Stimulated activated CD4-positive, alpha-beta T cell treated with anti-CD3 and anti-CD28 coated beads, Interleukin-4, amount 100 ng/mL, for 1 hour (primary cell): ENCODE measurements around the gene CER1.
A peak's percentile ranks its signal among the peaks of the same experiment; 100 is the strongest.
"Not testable (repeated sequence)": the region's sequence is repeated elsewhere in the genome, so short reads cannot be mapped to it uniquely, and the experiment has no call there.

Experiments used
- DNase-seq: peaks from one replicate; pipeline ENCODE4 v3.0.0-alpha.2; 2020

The CER1 gene

GRCh38 chr9:14713187-14713767 lies 9.3 kb downstream of the CER1 start:
- no peak for DNase-seq

DNA sequence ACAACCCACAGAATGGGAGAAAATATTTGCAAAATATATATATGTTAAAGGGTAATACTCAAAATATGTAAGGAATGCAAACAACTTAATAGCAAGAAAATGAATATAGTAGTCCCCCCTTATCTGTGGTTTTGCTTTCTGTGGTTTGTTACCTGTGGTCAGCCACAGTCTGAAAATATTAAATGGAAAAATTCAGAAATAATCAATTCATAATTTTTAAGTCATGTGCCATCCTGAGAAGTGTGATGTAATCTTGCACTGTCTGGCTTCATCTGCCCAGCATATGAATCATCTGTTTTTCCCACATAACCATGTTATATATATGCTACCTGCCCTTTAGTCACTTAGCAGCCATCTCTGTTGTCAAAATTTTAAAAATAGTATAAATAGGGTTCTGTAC lies 11.7 kb downstream of the CER1 start:
- no peak for DNase-seq

DNA sequence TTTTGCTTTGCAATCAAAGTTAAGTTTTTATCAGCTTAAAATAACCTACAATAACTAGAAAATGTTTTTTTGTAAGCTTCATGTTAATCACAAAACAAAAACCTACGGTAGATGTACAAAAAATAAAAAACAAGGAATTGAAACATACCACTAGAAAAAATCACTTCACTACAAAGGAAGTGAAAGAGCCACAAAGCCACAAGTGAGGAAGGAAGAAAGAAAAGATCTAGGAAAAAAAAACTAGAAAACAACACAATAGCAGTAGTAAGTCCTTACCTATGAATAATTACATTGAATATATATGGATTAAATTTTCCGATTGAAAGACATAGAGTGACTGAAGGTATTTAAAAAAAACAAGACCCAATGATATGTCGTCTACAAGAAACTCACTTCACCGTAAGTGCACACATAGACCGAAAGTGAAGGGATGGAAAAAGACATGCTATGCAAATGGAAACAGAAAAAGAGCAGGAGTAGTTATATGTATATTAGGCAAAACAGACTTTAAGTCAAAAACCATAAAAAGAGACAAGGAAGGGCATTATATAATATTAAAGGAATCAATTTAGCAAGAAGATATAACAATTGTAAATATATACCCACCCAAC lies 15.9 kb downstream of the CER1 start:
- no peak for DNase-seq

DNA sequence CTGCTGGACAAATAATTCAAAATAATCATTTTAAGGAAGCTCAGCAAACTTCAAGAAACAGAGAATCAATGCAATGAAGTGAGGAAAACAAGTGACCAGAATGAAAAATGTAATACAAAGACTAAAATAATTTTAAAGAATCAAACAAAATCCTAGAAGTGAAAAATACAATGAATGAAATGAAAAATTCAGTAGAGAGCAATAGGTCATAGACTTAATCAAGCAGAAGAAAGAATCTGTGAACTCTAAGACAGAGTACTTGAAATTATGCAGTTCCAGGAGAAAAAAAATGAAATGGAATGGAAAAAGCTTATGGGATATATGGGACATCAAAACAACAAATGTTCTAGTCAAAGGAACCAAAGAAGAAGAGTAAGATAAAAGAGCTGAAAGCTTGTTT lies 17.5 kb downstream of the CER1 start:
- no peak for DNase-seq

GRCh38 chr9:14704281-14704680 lies 18.3 kb downstream of the CER1 start:
- no peak for DNase-seq

- no peak for DNase-seq
Measured at GRCh38 chr9:14702200-14702720, 20.3 kb downstream of the CER1 start.

- DNase-seq: peak; percentile 60
Measured at GRCh38 chr9:14693251-14693861, 29.2 kb downstream of the CER1 start, which contains the start of gene ZDHHC21. Gene ZDHHC21, minus strand, starts transcription at chr9:14693432. Its CDS starts 19,092 bp downstream, at chr9:14674340.

GRCh38 chr9:14692470-14693250 lies 29.9 kb downstream of the CER1 start:
- DNase-seq: no peak

- no peak for DNase-seq
Measured at GRCh38 chr9:14690948-14691730, 31.4 kb downstream of the CER1 start.

DNA sequence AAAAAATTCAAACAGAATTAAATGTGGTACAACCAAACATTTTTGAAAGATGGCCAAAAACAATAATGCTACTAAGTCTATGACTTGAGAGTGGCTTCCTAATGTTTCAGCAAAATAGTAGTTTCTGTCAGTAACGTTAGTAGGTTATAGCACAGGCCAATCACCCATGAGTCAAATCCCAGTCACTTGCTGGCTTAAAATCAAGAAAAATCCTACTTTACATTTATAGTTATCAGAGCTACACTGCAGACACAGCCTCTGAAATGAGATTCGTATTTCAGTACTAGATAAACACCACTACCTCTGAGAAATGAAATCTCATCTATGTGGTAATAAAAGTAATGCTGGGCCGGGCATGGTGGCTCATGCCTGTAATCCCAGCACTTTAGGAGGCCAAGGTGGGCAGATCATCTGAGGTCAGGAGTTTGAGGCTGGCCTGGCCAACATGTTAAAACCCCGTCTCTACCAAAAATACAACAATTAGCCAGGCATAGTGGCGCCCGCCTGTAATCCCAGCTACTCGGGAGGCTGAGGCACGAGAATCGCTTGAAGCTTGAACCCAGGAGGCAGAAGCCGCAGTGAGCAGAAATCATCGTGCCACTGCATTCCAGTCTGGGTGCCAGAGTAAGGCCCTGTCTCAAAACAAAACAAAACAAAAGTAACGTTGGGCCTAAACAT lies 35.4 kb downstream of the CER1 start:
- DNase-seq: no peak

DNA sequence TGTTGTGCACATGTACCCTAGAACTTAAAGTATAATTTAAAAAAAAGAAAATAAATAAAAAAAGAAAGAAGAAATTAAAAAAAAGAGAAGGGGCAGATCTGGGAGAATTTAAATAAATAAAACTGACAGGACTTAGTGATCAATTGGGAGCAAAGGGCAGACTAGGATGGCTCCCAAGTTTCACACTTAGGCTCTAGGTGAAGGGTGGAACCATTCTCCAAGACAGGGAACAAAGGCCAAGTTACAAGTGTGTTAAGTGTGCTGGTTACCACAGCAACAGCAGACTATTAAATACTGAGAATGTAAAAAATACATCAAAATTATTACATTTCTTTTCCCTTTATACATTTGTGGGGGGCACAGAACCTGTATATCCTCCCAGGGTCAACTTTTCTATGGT lies 36.4 kb downstream of the CER1 start:
- DNase-seq: no peak

- DNase-seq: not testable (repeated sequence)
Measured at GRCh38 chr9:14682616-14683015, 39.9 kb downstream of the CER1 start.

- no peak for DNase-seq
Measured at GRCh38 chr9:14678776-14679175, 43.8 kb downstream of the CER1 start.

DNA sequence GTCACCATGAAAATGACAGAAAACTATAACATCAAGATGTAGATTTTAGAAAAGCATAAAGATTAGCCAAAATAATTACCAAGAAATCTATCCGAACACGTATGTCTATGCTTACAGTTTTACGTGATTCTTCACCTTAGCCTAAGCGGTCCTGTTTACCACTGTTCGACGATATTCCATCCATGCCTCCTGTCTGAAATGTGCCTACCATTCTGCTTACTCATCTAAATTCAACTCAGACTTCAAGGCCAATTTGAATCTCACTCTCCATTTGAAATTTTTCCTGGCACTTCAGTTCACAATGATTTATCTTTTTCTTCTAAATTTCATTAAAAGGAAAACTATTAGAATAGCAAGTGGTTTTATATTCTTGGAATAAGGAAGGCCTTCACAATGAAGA lies 44.7 kb downstream of the CER1 start:
- no peak for DNase-seq

DNA sequence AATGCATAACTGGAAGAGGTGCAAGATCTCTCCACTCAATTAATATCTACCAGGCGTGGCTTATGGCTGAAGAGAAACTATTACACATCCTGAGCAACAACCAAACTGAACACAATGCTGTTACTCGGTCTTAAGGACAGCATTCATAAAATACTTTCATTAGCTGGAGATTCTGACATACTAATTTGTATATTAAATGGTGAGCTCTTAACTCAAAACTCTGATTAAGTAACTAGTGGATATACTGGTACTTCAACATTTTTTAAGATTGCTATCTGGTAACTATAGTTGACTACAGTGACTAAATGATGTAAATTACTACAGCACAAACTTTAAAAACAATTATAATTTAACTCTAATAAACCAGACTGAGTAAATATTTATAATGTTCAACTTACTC lies 45.1 kb downstream of the CER1 start:
- no peak for DNase-seq

DNA sequence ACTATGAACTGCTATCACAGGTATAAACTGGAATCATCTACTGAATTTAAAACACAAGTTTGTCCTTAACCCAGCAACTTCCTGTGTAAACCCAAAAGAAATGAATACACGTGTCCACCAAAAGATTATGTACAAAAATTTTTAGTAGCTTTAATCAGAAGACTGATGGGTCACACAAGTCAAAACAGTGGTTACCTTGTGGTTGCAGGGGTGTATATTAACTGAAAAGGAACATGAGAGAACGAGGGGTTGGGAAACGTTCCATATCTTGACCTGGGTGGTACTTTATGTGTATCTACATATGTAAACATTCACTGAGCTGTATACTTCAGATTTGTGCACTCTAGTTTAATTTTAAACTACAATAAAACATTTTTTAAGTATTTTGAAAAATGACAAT lies 47.9 kb downstream of the CER1 start:
- DNase-seq: no peak

DNA sequence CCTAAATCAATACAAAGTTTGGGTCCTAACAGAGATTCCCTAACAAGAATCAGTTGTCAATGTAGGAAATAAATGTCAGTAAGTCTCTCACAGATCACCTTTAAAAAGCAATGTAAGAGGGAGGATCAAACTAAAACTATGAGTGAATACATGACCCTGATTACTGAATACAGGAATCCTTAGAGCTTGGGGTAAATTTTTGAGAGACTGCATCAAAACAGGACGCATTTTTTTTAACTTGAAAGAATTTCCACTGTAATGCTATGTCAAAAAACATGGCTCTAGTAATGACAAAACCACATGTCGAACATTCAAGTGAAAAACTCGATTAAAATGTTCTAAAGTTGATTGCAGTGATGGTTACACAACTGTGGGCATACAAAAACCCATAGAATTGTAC lies 51.2 kb downstream of the CER1 start:
- no peak for DNase-seq

DNA sequence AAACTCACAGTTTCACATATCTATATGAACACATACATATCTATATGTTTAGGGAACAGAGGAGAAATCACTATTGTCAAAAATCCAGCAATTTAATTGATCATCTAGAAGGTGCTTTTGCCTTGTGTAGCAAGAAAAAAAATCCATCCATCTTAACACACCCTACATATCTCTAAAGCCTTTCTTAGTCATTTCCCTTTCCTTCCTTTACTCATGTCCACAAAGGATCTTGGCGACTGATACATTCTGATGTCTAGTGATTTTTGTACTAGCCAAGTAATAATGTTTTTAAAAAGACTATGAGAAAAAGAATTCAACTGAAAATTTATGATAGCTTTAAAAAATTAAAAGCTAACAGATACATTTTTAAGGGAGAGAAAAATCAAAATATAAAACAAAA lies 51.8 kb downstream of the CER1 start:
- DNase-seq: no peak
